OCI-LY1 (cell line): ENCODE results near the gene ECEL1.

Experiments
- H2AFZ ChIP-seq: fragments of 200-600 bp; sonication (generic), shearing (Covaris generic); 2 replicates; pipeline ENCODE4 v1.6.0; 2014; ENCODE audit warnings: antibody characterized with exemption, mild to moderate bottlenecking, low read length
- H3F3A ChIP-seq: fragments of 200-600 bp; sonication (generic), shearing (Covaris generic); 2 replicates; pipeline ENCODE4 v1.6.0; 2014; ENCODE audit warnings: mild to moderate bottlenecking, antibody characterized with exemption, low read length, moderate library complexity; ENCODE audit not compliant: insufficient read depth
- H3K27ac ChIP-seq: fragments of 200-600 bp; sonication (generic); 2 replicates; pipeline ENCODE4 v1.5.1; 2014; ENCODE audit warnings: low read length, mixed run types, mild to moderate bottlenecking, low read depth; ENCODE audit not compliant: poor library complexity, severe bottlenecking
- H3K27me3 ChIP-seq: fragments of 200-600 bp; sonication (generic); 2 replicates; pipeline ENCODE4 v1.6.0; 2014; ENCODE audit warnings: antibody characterized with exemption, mild to moderate bottlenecking, low read length, moderate library complexity; ENCODE audit not compliant: insufficient read depth
- H3K36me3 ChIP-seq: fragments of 200-600 bp; sonication (generic); 2 replicates; pipeline ENCODE4 v1.6.1; 2014; ENCODE audit warnings: mild to moderate bottlenecking, antibody characterized with exemption, low read length, moderate library complexity, mixed read lengths; ENCODE audit not compliant: insufficient read depth
- H3K4me1 ChIP-seq: fragments of 200-600 bp; sonication (generic); 2 replicates; pipeline ENCODE4 v1.5.1; 2014; ENCODE audit warnings: mild to moderate bottlenecking, low read length, moderate library complexity; ENCODE audit not compliant: insufficient read depth, severe bottlenecking
- H3K4me2 ChIP-seq: fragments of 200-600 bp; sonication (generic), shearing (Covaris generic); 2 replicates; pipeline ENCODE4 v1.6.1; 2014; ENCODE audit warnings: low read length
- H3K4me3 ChIP-seq: fragments of 200-600 bp; sonication (generic); 2 replicates; pipeline ENCODE4 v1.5.1; 2014; ENCODE audit warnings: low read length, low read depth, mild to moderate bottlenecking, mixed read lengths; ENCODE audit not compliant: poor library complexity, severe bottlenecking
- H3K79me2 ChIP-seq: fragments of 200-600 bp; shearing (Covaris generic); 2 replicates; pipeline ENCODE4 v1.6.1; 2016; ENCODE audit warnings: mixed run types, low read length, mixed read lengths; ENCODE audit not compliant: insufficient read depth
- H3K9ac ChIP-seq: fragments of 200-600 bp; sonication (generic), shearing (Covaris generic); 2 replicates; pipeline ENCODE4 v1.6.1; 2014; ENCODE audit warnings: mild to moderate bottlenecking, low read length, mixed read lengths
- H3K9me2 ChIP-seq: fragments of 200-600 bp; sonication (generic), shearing (Covaris generic); 2 replicates; pipeline ENCODE4 v1.6.1; 2014; ENCODE audit warnings: low read depth, mild to moderate bottlenecking, low read length, mixed read lengths
- H3K9me3 ChIP-seq: fragments of 200-600 bp; shearing (Covaris generic); 2 replicates; pipeline ENCODE4 v1.6.1; 2014; ENCODE audit warnings: low read length, mixed read lengths
- H4K20me1 ChIP-seq: fragments of 200-600 bp; sonication (generic), shearing (Covaris generic); 2 replicates; pipeline ENCODE4 v1.6.0; 2016; ENCODE audit warnings: mild to moderate bottlenecking, low read length; ENCODE audit not compliant: insufficient read depth
- CTCF ChIP-seq: fragments of 200-600 bp; sonication (generic), shearing (Covaris generic); IDR thresholded peaks from 2 replicates; pipeline ENCODE4 v1.5.1; 2017; ENCODE audit warnings: mild to moderate bottlenecking, antibody characterized with exemption, low read length, moderate library complexity, mixed read lengths
- EZH2 ChIP-seq: fragments of 200-600 bp; sonication (generic), shearing (Covaris generic); IDR thresholded peaks from 2 replicates; pipeline ENCODE4 v1.8.0; 2017; ENCODE audit warnings: borderline replicate concordance, mixed run types, mild to moderate bottlenecking, antibody characterized with exemption, low read length, moderate library complexity, mixed read lengths

ECEL1 gene

GRCh38 chr2:232528746-232529460 is 41.3 kb upstream of the ECEL1 start:
- H3K9me3 ChIP-seq, result no peaks in the 10 kb centered on the region
- H3K36me3 ChIP-seq, result no peaks in the 10 kb centered on the region
- TF ChIP-seq EZH2, result no peak
- TF ChIP-seq CTCF, result no peak
- H3K4me1 ChIP-seq, result peaks cover 8% of the 10 kb centered on the region
- H3K27ac ChIP-seq, result no peak overlapping the region
- H4K20me1 ChIP-seq, result no peaks in the 10 kb centered on the region
- no peak overlapping the region for H3K4me3 ChIP-seq
- peaks cover 11% of the 10 kb centered on the region; the same call in 1 of the 2 replicates for H3K27me3 ChIP-seq
- H3F3A ChIP-seq, result no peaks in the 10 kb centered on the region
- no peaks in the 10 kb centered on the region for H3K79me2 ChIP-seq
- no peak overlapping the region for H3K4me2 ChIP-seq
- no peak overlapping the region for H2AFZ ChIP-seq
- H3K9me2 ChIP-seq, result no peaks in the 10 kb centered on the region
- H3K9ac ChIP-seq, result no peak overlapping the region

- no peak overlapping the region for H3K4me3 ChIP-seq
- H3K27me3 ChIP-seq, result peaks cover 14% of the 10 kb centered on the region; the same call in 1 of the 2 replicates
- TF ChIP-seq EZH2 (no peak), CTCF (no peak)
- no peaks in the 10 kb centered on the region for H3K9me2 ChIP-seq
- no peaks in the 10 kb centered on the region for H3F3A ChIP-seq
- H3K9me3 ChIP-seq, result no peaks in the 10 kb centered on the region
- no peak overlapping the region for H3K4me2 ChIP-seq
- no peak overlapping the region for H3K9ac ChIP-seq
- no peaks in the 10 kb centered on the region for H4K20me1 ChIP-seq
- no peak overlapping the region for H2AFZ ChIP-seq
- peaks cover 8% of the 10 kb centered on the region for H3K4me1 ChIP-seq
- H3K36me3 ChIP-seq, result no peaks in the 10 kb centered on the region
- H3K27ac ChIP-seq, result no peak overlapping the region
- H3K79me2 ChIP-seq, result no peaks in the 10 kb centered on the region
These were observed 40.4 kb upstream of the ECEL1 start for GRCh38 chr2:232527905-232528470.

- Histone ChIP-seq H3F3A (no peaks in the 10 kb centered on the region), H3K4me3 (no peak overlapping the region), H4K20me1 (no peaks in the 10 kb centered on the region), H2AFZ (no peak overlapping the region), H3K4me1 (no peaks in the 10 kb centered on the region), H3K36me3 (no peaks in the 10 kb centered on the region), H3K9me2 (no peaks in the 10 kb centered on the region), H3K4me2 (no peak overlapping the region), H3K79me2 (no peaks in the 10 kb centered on the region), H3K9ac (no peak overlapping the region), H3K27ac (no peak overlapping the region), H3K9me3 (no peaks in the 10 kb centered on the region), H3K27me3 (peaks cover 14% of the 10 kb centered on the region; the same call in 1 of the 2 replicates)
- TF ChIP-seq CTCF, result no peak
- TF ChIP-seq EZH2, result no peak
These were observed 38.8 kb upstream of the ECEL1 start for GRCh38 chr2:232526372-232526941.
